Upper lobe of left lung (tissue), 6 donors: ENCODE data around the gene PRM3. TPM values are rescaled to one million over a fixed set of nuclear protein-coding genes. Genes with fewer than 3 reads are reported as not detected.
"Not testable (repeated sequence)": the region's sequence is repeated elsewhere in the genome, so short reads cannot be mapped to it uniquely, and the experiment has no call there.

Experiments used
- ATAC-seq, 2 donors: fragments of 200-7000 bp; cut with Tn5 transposase; one replicate each; pipeline ENCODE4 v1.9.1; 2022; ENCODE audit warnings: mild to moderate bottlenecking in 2 of 2, moderate library complexity in 2 of 2; ENCODE audit not compliant: low FRiP score in 2 of 2
- DNase-seq, 2 donors: peaks; one replicate each; pipeline ENCODE4 v3.0.0-alpha.2; 2019 to 2020
- H3K27ac ChIP-seq, 4 donors: fragments of 200-600 bp; sonication (generic); one replicate each; pipeline ENCODE4 v1.5.1; 2016 to 2019
- H3K27me3 ChIP-seq, 4 donors: fragments of 200-600 bp; sonication (generic); one replicate each; pipeline ENCODE4 v1.5.1; 2017 to 2019
- H3K36me3 ChIP-seq, 4 donors: fragments of 200-600 bp; sonication (generic); one replicate each; pipeline ENCODE4 v1.5.1; 2016 to 2019
- H3K4me1 ChIP-seq, 4 donors: fragments of 200-600 bp; sonication (generic); one replicate each; pipeline ENCODE4 v1.5.1; 2018 to 2019
- H3K4me3 ChIP-seq, 4 donors: fragments of 200-600 bp; sonication (generic); one replicate each; pipeline ENCODE4 v1.5.1; 2017 to 2019; ENCODE audit warnings: mild to moderate bottlenecking in 2 of 4, moderate library complexity in 1 of 4
- H3K9me3 ChIP-seq, 4 donors: fragments of 200-600 bp; sonication (generic); one replicate each; pipeline ENCODE4 v1.5.1; 2018 to 2019
- CTCF ChIP-seq, 6 experiments: fragments of 450-650 bp in 4 of 6; fragments of 200-600 bp in 2 of 6; sonication (generic) in 2 of 6; IDR thresholded peaks; one replicate each; pipeline ENCODE4 v1.5.1; 2016 to 2019; ENCODE audit warnings: antibody characterized with exemption in 6 of 6
- EP300 ChIP-seq, 4 donors: sonication (generic); formaldehyde crosslinking; IDR thresholded peaks; one replicate each; pipeline ENCODE4 v1.5.1; 2017; ENCODE audit warnings: antibody characterized with exemption in 4 of 4, control low read depth in 2 of 4
- POLR2A ChIP-seq, 4 donors: fragments of 450-650 bp; IDR thresholded peaks; one replicate each; pipeline ENCODE4 v1.5.1; 2016 to 2017; ENCODE audit warnings: antibody characterized with exemption in 4 of 4, mild to moderate bottlenecking in 2 of 4
- POLR2AphosphoS5 ChIP-seq, 2 donors: sonication (generic); formaldehyde crosslinking; IDR thresholded peaks; one replicate each; pipeline ENCODE4 v1.5.1; 2017; ENCODE audit warnings: antibody characterized with exemption in 2 of 2
- WGBS, 2 donors: methylation state at CpG; one replicate each; pipeline ENCODE4 v1.1.5; 2017 to 2018; 5-methylcytosine and 5-hydroxymethylcytosine counted together
- total RNA-seq, 6 donors: library from RNA; depleted of rRNA in 4 of 6; stranded (reverse); fragments of >200 nt in 4 of 6; gene quantifications; one replicate each; pipeline versions ENCODE4 v1.1.0 to v1.2.1, GENCODE V29; 2016 to 2021
- donor health status: DM: no; HTN: no; CAD: no; lungs with moderate emphysema.
- donor health status: DM: no; HTN: yes; CAD: no; lungs with severe emphysema.

PRM3 gene
- total RNA-seq, 6 donors from 2014 or later: not detected

- 88 to 93% methylated on average over 7 of the region's 7 CpGs for WGBS, 2 donors
- H3K9me3 ChIP-seq: no peaks in the 10 kb centered on the region
- H3K27ac ChIP-seq: no peak overlapping the region
- ATAC-seq: no peak
- H3K27me3 ChIP-seq: no peaks in the 10 kb centered on the region
- H3K4me1 ChIP-seq: peaks cover 6 to 19% (median 7%) of the 10 kb centered on the region in 4 donors
- no peak for TF ChIP-seq POLR2AphosphoS5 (IDR thresholded peaks at IDR 0.05)
- H3K36me3 ChIP-seq: no peaks in the 10 kb centered on the region
- H3K4me3 ChIP-seq: no peak overlapping the region
- DNase-seq: no peak
These were observed 18.8 kb upstream of the PRM3 start for GRCh38 chr16:11292076-11292748.

GRCh38 chr16:11291091-11291703 is 17.8 kb upstream of the PRM3 start:
- no peak for ATAC-seq
- 67 to 78% methylated on average over 10 of the region's 10 CpGs for WGBS, 2 donors
- no peak for DNase-seq

GRCh38 chr16:11290102-11290893 is 16.9 kb upstream of the PRM3 start:
- WGBS, 2 donors: 83 to 91% methylated on average over 8 of the region's 8 CpGs
- ATAC-seq (no peak), DNase-seq (peak in 1 of 2 donors; percentile 36)

More at GRCh38 chr16:11291091-11291703, 17.8 kb upstream of the PRM3 start:
- TF ChIP-seq CTCF (IDR thresholded peaks at IDR 0.05) (no peak), POLR2AphosphoS5 (IDR thresholded peaks at IDR 0.05) (no peak), POLR2A (IDR thresholded peaks at IDR 0.05) (no peak), EP300 (IDR thresholded peaks at IDR 0.05) (no peak)
- Histone ChIP-seq H3K4me3 (no peak overlapping the region), H3K27me3 (no peaks in the 10 kb centered on the region), H3K4me1 (peaks cover 0 to 9% (median 0%) of the 10 kb centered on the region in 4 donors), H3K27ac (no peak overlapping the region), H3K36me3 (no peaks in the 10 kb centered on the region), H3K9me3 (no peaks in the 10 kb centered on the region)

GRCh38 chr16:11289696-11290095 is 16.3 kb upstream of the PRM3 start:
- H3K4me1 ChIP-seq, H3K27ac ChIP-seq, H3K4me3 ChIP-seq, H3K27me3 ChIP-seq, H3K36me3 ChIP-seq, ATAC-seq, DNase-seq, H3K9me3 ChIP-seq: not testable (repeated sequence)
- WGBS, 2 donors: 80 to 84% methylated on average over 4 of the region's 4 CpGs

More at GRCh38 chr16:11290102-11290893, 16.9 kb upstream of the PRM3 start:
- H3K27ac ChIP-seq: no peak overlapping the region
- peaks cover 0 to 7% (median 0%) of the 10 kb centered on the region in 4 donors for H3K4me1 ChIP-seq
- H3K36me3 ChIP-seq: no peaks in the 10 kb centered on the region
- H3K4me3 ChIP-seq: no peak overlapping the region
- no peaks in the 10 kb centered on the region for H3K9me3 ChIP-seq
- peak in 1 of 4 donors; percentile 29 for TF ChIP-seq EP300 (IDR thresholded peaks at IDR 0.05)
- TF ChIP-seq POLR2A (IDR thresholded peaks at IDR 0.05): no peak
- H3K27me3 ChIP-seq: no peaks in the 10 kb centered on the region

GRCh38 chr16:11289202-11289601 is 15.8 kb upstream of the PRM3 start:
- ATAC-seq (no peak), DNase-seq (no peak)
- 100% methylated on average over 2 of the region's 2 CpGs for whole genome bisulfite sequencing, 2 donors
- no peak overlapping the region for H3K4me3 ChIP-seq
- peaks cover 0 to 7% (median 0%) of the 10 kb centered on the region in 4 donors for H3K4me1 ChIP-seq
- no peaks in the 10 kb centered on the region for H3K9me3 ChIP-seq
- H3K27me3 ChIP-seq: no peaks in the 10 kb centered on the region
- no peak overlapping the region for H3K27ac ChIP-seq
- TF ChIP-seq POLR2AphosphoS5 (IDR thresholded peaks at IDR 0.05): no peak
- no peak for TF ChIP-seq CTCF (IDR thresholded peaks at IDR 0.05)
- no peak for TF ChIP-seq EP300 (IDR thresholded peaks at IDR 0.05)
- no peak for TF ChIP-seq POLR2A (IDR thresholded peaks at IDR 0.05)
- H3K36me3 ChIP-seq: no peaks in the 10 kb centered on the region

- no peak for DNase-seq
- Histone ChIP-seq H3K4me1 (peaks cover 0 to 6% (median 0%) of the 10 kb centered on the region in 4 donors), H3K4me3 (no peak overlapping the region), H3K27me3 (no peaks in the 10 kb centered on the region), H3K9me3 (no peaks in the 10 kb centered on the region), H3K36me3 (no peaks in the 10 kb centered on the region), H3K27ac (no peak overlapping the region)
- TF ChIP-seq CTCF (IDR thresholded peaks at IDR 0.05) (no peak), EP300 (IDR thresholded peaks at IDR 0.05) (no peak), POLR2AphosphoS5 (IDR thresholded peaks at IDR 0.05) (no peak), POLR2A (IDR thresholded peaks at IDR 0.05) (no peak)
- ATAC-seq: no peak
- WGBS, 2 donors: 79 to 87% methylated on average over 2 of the region's 2 CpGs
These were observed 12.4 kb upstream of the PRM3 start for GRCh38 chr16:11285842-11286241.
